Endodermal cell (in vitro differentiated cells): ENCODE data around the gene SND1. TPM values are rescaled to one million over a fixed set of nuclear protein-coding genes. Genes with fewer than 3 reads are reported as not detected.
"Not testable (repeated sequence)": the region's sequence is repeated elsewhere in the genome, so short reads cannot be mapped to it uniquely, and the experiment has no call there.

Experiments
- DNase-seq: peaks from one replicate; pipeline ENCODE4 v3.0.0-alpha.2; 2017
- H3K27ac ChIP-seq: 2 replicates; pipeline ENCODE4 v1.5.1; 2013; ENCODE audit warnings: mild to moderate bottlenecking, low read depth, low read length, moderate library complexity
- H3K27me3 ChIP-seq: 2 replicates; pipeline ENCODE4 v1.6.1; 2013; ENCODE audit warnings: mild to moderate bottlenecking, low read length, moderate library complexity; ENCODE audit not compliant: insufficient read depth, control insufficient read depth, poor library complexity, severe bottlenecking
- H3K36me3 ChIP-seq: 2 replicates; pipeline ENCODE4 v1.7.0; 2013; ENCODE audit warnings: mild to moderate bottlenecking, low read length, moderate library complexity; ENCODE audit not compliant: control insufficient read depth, insufficient read depth
- H3K4me1 ChIP-seq: one replicate; pipeline ENCODE4 v1.7.0; 2013; ENCODE audit warnings: low read length; ENCODE audit not compliant: control insufficient read depth, insufficient read depth
- H3K4me3 ChIP-seq: 2 replicates; pipeline ENCODE4 v1.5.1; 2013; ENCODE audit warnings: mild to moderate bottlenecking, low read length, moderate library complexity
- H3K9ac ChIP-seq: 2 replicates; pipeline ENCODE4 v1.6.1; 2013; ENCODE audit warnings: mild to moderate bottlenecking, low read length, moderate library complexity; ENCODE audit not compliant: poor library complexity, severe bottlenecking; ENCODE audit errors: extremely low read depth
- H3K9me3 ChIP-seq: 2 replicates; pipeline ENCODE4 v1.6.1; 2013; ENCODE audit warnings: mild to moderate bottlenecking, low read length, moderate library complexity; ENCODE audit not compliant: control insufficient read depth
- H3K27ac Mint-ChIP-seq: 2 replicates; pipeline ENCODE4 v1.8.0; 2020; ENCODE audit warnings: mixed read lengths
- H3K27me3 Mint-ChIP-seq: 2 replicates; pipeline ENCODE4 v1.8.0; 2021; ENCODE audit warnings: mild to moderate bottlenecking, mixed read lengths; ENCODE audit not compliant: insufficient read depth
- H3K36me3 Mint-ChIP-seq: 2 replicates; pipeline ENCODE4 v1.8.0; 2020; ENCODE audit warnings: low read depth, mixed read lengths
- H3K4me1 Mint-ChIP-seq: 2 replicates; pipeline ENCODE4 v1.8.0; 2020; ENCODE audit warnings: mixed read lengths
- H3K4me3 Mint-ChIP-seq: 2 replicates; pipeline ENCODE4 v1.8.0; 2020; ENCODE audit warnings: mild to moderate bottlenecking, moderate library complexity, mixed read lengths
- H3K9me3 Mint-ChIP-seq: 2 replicates; pipeline ENCODE4 v1.8.0; 2020; ENCODE audit warnings: mild to moderate bottlenecking, mixed read lengths
- CTCF ChIP-seq: fragments of 200-600 bp; sonication (generic); conservative IDR thresholded peaks from 2 replicates; pipeline ENCODE4 v1.5.0; 2021; ENCODE audit warnings: antibody characterized with exemption, mild to moderate bottlenecking
- WGBS, 2 experiments: methylation state at CpG; one replicate each; pipeline versions ENCODE4 v1.1.5 to v1.1.7; 2013; ENCODE audit warnings: missing lambda C conversion rate in 2 of 2, mixed read lengths in 1 of 2; ENCODE audit not compliant: insufficient coverage in 1 of 2, insufficient read length in 1 of 2; 5-methylcytosine and 5-hydroxymethylcytosine counted together
- total RNA-seq, 2 donors: library from RNA; stranded (reverse); fragmentation: NEBNext Ultra II Directional in 1 of 2; extraction: Animal tissue kit (Norgen Biotek cat#: 25700) in 1 of 2; gene quantifications; 2 replicates in 1 of 2; 3 replicates in 1 of 2; pipeline ENCODE4 v1.2.1, GENCODE V29; 2021

SND1 gene
- total RNA-seq, 2 donors from 2014 or later: 240 to 267 TPM

GRCh38 chr7:127832592-127832991 lies 180.6 kb downstream of the SND1 start:
- TF ChIP-seq CTCF: no peak
- 96 to 97% methylated on average over 5 to 7 of the region's 7 CpGs for WGBS, 2 experiments
- H3K9me3 ChIP-seq: peaks cover 15% of the 10 kb centered on the region
- no peak overlapping the region for H3K4me3 ChIP-seq
- H3K4me1 Mint-ChIP-seq: no peaks in the 10 kb centered on the region
- H3K27me3 ChIP-seq: no peaks in the 10 kb centered on the region
- H3K27me3 Mint-ChIP-seq: no peaks in the 10 kb centered on the region
- H3K27ac Mint-ChIP-seq: no peak overlapping the region
- H3K9ac ChIP-seq: no peak overlapping the region
- no peaks in the 10 kb centered on the region for H3K4me1 ChIP-seq
- H3K36me3 ChIP-seq: peaks cover 43% of the 10 kb centered on the region
- DNase-seq: no peak
- no peak overlapping the region for H3K27ac ChIP-seq
- H3K4me3 Mint-ChIP-seq: no peak overlapping the region
- H3K36me3 Mint-ChIP-seq: peaks cover 21% of the 10 kb centered on the region
- peaks cover 3% of the 10 kb centered on the region for H3K9me3 Mint-ChIP-seq

GRCh38 chr7:127833641-127834040 lies 181.6 kb downstream of the SND1 start:
- Mint-ChIP-seq H3K9me3 (peaks cover 7% of the 10 kb centered on the region), H3K27ac (no peak overlapping the region), H3K36me3 (peaks cover 27% of the 10 kb centered on the region), H3K4me3 (no peak overlapping the region), H3K4me1 (no peaks in the 10 kb centered on the region), H3K27me3 (no peaks in the 10 kb centered on the region)
- no peak for DNase-seq
- no peak overlapping the region for H3K27ac ChIP-seq
- H3K4me1 ChIP-seq: no peaks in the 10 kb centered on the region
- WGBS, 2 experiments: 98% methylated on average over 1 of the region's 1 CpG; no CpG with 5 or more reads in 1 of the 2 experiments
- H3K9me3 ChIP-seq: peaks cover 20% of the 10 kb centered on the region
- peaks cover 50% of the 10 kb centered on the region for H3K36me3 ChIP-seq
- H3K27me3 ChIP-seq: no peaks in the 10 kb centered on the region
- TF ChIP-seq CTCF: no peak
- H3K4me3 ChIP-seq: no peak overlapping the region
- H3K9ac ChIP-seq: no peak overlapping the region

- H3K27me3 Mint-ChIP-seq: no peaks in the 10 kb centered on the region
- H3K4me1 Mint-ChIP-seq: peaks cover 3% of the 10 kb centered on the region
- H3K4me1 ChIP-seq: no peaks in the 10 kb centered on the region
- peaks cover 28% of the 10 kb centered on the region for H3K36me3 Mint-ChIP-seq
- H3K4me3 Mint-ChIP-seq: no peak overlapping the region
- H3K4me3 ChIP-seq: no peak overlapping the region
- WGBS, 2 experiments: 93 to 100% methylated on average over 1 to 4 of the region's 4 CpGs
- no peak overlapping the region for H3K27ac ChIP-seq
- H3K9ac ChIP-seq: no peak overlapping the region
- H3K9me3 ChIP-seq: peaks cover 20% of the 10 kb centered on the region
- H3K36me3 ChIP-seq: peaks cover 50% of the 10 kb centered on the region
- no peak overlapping the region for H3K27ac Mint-ChIP-seq
- no peaks in the 10 kb centered on the region for H3K27me3 ChIP-seq
- peaks cover 7% of the 10 kb centered on the region for H3K9me3 Mint-ChIP-seq
- TF ChIP-seq CTCF: no peak
- DNase-seq: no peak
Observed at GRCh38 chr7:127835679-127836078, 183.7 kb downstream of the SND1 start.

- not testable (repeated sequence) for H3K4me3 ChIP-seq, H3K9ac ChIP-seq, H3K27ac ChIP-seq, H3K4me1 Mint-ChIP-seq, H3K4me3 Mint-ChIP-seq, H3K9me3 Mint-ChIP-seq, H3K27ac Mint-ChIP-seq, H3K27me3 ChIP-seq, H3K4me1 ChIP-seq, H3K27me3 Mint-ChIP-seq
- peaks cover 18% of the 10 kb centered on the region for H3K36me3 Mint-ChIP-seq
- peak; percentile 60 for DNase-seq
- 98 to 100% methylated on average over 3 to 7 of the region's 7 CpGs for WGBS, 2 experiments
- peaks cover 47% of the 10 kb centered on the region for H3K36me3 ChIP-seq
- peaks cover 20% of the 10 kb centered on the region for H3K9me3 ChIP-seq
Observed at GRCh38 chr7:127837816-127838410, 185.9 kb downstream of the SND1 start.
